SK-N-MC (cell line): ENCODE data around the gene CTNNBIP1.

ENCODE experiments used
- DNase-seq: peaks from one replicate; pipeline ENCODE4 v3.0.0-alpha.2; 2011; ENCODE audit warnings: low read depth, low spot score
- H3K27ac ChIP-seq: fragments of 200-600 bp; sonication (generic); 2 replicates; pipeline ENCODE4 v1.5.1; 2016; ENCODE audit warnings: mixed run types
- H3K36me3 ChIP-seq: fragments of 200-600 bp; sonication (generic); 2 replicates; pipeline ENCODE4 v1.6.1; 2017; ENCODE audit warnings: antibody characterized with exemption, low read length, mixed read lengths; ENCODE audit not compliant: insufficient read depth
- H3K4me3 ChIP-seq: fragments of 200-600 bp; sonication (generic); 2 replicates; pipeline ENCODE4 v1.5.1; 2016
- H3K9ac ChIP-seq: fragments of 200-600 bp; sonication (generic); 2 replicates; pipeline ENCODE4 v1.8.0; 2017; ENCODE audit warnings: mixed run types, mixed read lengths; ENCODE audit not compliant: insufficient read length
- H3K9me3 ChIP-seq: fragments of 200-600 bp; sonication (generic); 2 replicates; pipeline ENCODE4 v1.6.1; 2017; ENCODE audit warnings: low read depth, mild to moderate bottlenecking, antibody characterized with exemption, low read length, moderate library complexity, mixed read lengths
- EZH2 ChIP-seq: fragments of 200-600 bp; sonication (generic); IDR thresholded peaks from one replicate; pipeline ENCODE4 v1.6.1; 2017; ENCODE audit warnings: antibody characterized with exemption
- FOXP2 ChIP-seq: optimal IDR thresholded peaks from 2 replicates; pipeline ENCODE3; 2011; ENCODE audit warnings: mild to moderate bottlenecking, moderate library complexity; ENCODE audit not compliant: insufficient read depth; ENCODE audit errors: extremely low read length, control extremely low read depth
- POLR2AphosphoS5 ChIP-seq: IDR thresholded peaks from 2 replicates; pipeline ENCODE4 v1.6.1; 2012; ENCODE audit warnings: mild to moderate bottlenecking, low read depth, low read length, borderline replicate concordance

The CTNNBIP1 gene

GRCh38 chr1:9870572-9870971 lies 39.5 kb downstream of the CTNNBIP1 start:
- TF ChIP-seq POLR2AphosphoS5 (no peak), FOXP2 (no peak), EZH2 (no peak)
- Histone ChIP-seq H3K36me3 (no peaks in the 10 kb centered on the region), H3K4me3 (no peak overlapping the region), H3K9ac (no peak overlapping the region), H3K27ac (no peak overlapping the region), H3K9me3 (no peaks in the 10 kb centered on the region)
- no peak for DNase-seq

- no peak overlapping the region for H3K9ac ChIP-seq
- no peaks in the 10 kb centered on the region for H3K36me3 ChIP-seq
- TF ChIP-seq EZH2 (no peak), POLR2AphosphoS5 (no peak), FOXP2 (no peak)
- DNase-seq: no peak
- no peak overlapping the region for H3K27ac ChIP-seq
- H3K9me3 ChIP-seq: no peaks in the 10 kb centered on the region
- no peak overlapping the region for H3K4me3 ChIP-seq
Observed at GRCh38 chr1:9869831-9870251, 40.2 kb downstream of the CTNNBIP1 start.

GRCh38 chr1:9868244-9868590 lies 41.9 kb downstream of the CTNNBIP1 start:
- no peaks in the 10 kb centered on the region for H3K36me3 ChIP-seq

DNA sequence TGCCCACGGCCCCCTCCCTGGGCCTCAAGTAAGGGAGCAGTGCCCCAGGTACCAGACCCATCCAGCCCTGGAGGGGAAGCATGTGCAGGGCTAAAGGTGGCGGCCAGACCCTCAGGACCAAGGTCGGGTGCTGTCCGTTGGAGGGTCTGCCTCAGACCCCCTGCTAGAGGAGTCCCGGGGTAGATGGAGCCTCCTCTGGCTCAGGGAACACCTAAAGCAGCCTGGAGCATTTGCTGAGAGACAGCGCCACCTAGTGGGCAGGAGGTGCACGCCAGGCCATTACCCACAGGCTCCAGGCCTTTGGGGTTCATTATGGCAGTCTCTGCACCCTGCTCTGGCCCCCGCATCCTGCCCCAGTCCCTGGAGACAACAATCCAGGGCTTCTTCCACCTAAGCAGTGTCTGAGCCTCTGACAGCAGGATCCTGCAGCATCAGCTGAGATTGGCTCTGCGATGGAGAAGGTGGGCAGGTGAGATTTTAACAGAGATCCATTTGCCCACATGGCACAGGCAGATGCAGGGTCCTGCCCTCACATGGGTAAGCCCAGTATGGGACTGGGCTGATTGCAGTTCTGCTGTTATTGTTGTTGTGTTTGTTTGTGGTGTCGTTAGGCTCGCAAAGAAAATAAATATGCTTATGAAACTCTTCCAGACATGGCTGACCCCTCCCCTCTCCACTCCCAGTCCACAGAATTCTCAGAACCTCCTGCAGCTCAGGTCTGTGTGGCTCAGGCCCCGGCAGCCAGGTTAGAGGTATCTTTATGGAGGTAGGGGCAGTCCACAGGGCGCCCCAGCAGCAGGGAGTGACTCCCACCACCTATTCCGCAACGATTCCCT lies 42.4 kb downstream of the CTNNBIP1 start:
- no peak for DNase-seq
- Histone ChIP-seq H3K9me3 (no peaks in the 10 kb centered on the region), H3K27ac (no peak overlapping the region), H3K4me3 (no peak overlapping the region), H3K36me3 (no peaks in the 10 kb centered on the region), H3K9ac (no peak overlapping the region)
- TF ChIP-seq POLR2AphosphoS5 (no peak), EZH2 (no peak), FOXP2 (no peak)

More at GRCh38 chr1:9868244-9868590, 41.9 kb downstream of the CTNNBIP1 start:
- DNase-seq: no peak
- Histone ChIP-seq H3K9me3 (no peaks in the 10 kb centered on the region), H3K4me3 (no peak overlapping the region), H3K9ac (no peak overlapping the region), H3K27ac (no peak overlapping the region)
- TF ChIP-seq POLR2AphosphoS5: no peak
- TF ChIP-seq FOXP2: no peak
- TF ChIP-seq EZH2: no peak

DNA sequence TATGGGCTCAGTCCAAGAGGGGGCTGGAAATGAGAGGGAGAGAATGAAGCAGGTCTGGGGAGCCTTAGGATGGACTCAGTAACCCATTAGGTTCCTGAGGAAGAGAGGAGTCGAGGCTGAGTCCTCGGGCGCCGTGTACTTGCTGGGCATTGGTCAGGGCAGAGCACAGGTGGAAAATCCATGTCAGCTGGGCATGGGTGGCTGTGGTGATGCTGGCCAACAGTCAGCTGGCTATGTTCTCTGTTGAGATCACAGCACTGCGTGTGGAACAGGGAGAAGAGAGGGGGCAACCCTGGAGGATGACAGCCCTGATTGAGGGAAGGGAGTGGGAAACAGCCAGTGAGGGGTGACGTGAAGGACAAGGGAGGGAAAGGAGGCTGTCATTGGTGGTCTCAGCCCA lies 43.2 kb downstream of the CTNNBIP1 start:
- Histone ChIP-seq H3K9me3 (no peaks in the 10 kb centered on the region), H3K4me3 (no peak overlapping the region), H3K36me3 (no peaks in the 10 kb centered on the region), H3K9ac (no peak overlapping the region), H3K27ac (no peak overlapping the region)
- TF ChIP-seq FOXP2 (no peak), POLR2AphosphoS5 (no peak), EZH2 (no peak)
- no peak for DNase-seq

GRCh38 chr1:9865724-9866123 lies 44.3 kb downstream of the CTNNBIP1 start:
- Histone ChIP-seq H3K27ac (no peak overlapping the region), H3K36me3 (no peaks in the 10 kb centered on the region), H3K9ac (no peak overlapping the region), H3K4me3 (no peak overlapping the region), H3K9me3 (no peaks in the 10 kb centered on the region)
- TF ChIP-seq EZH2: no peak
- TF ChIP-seq FOXP2: no peak
- no peak for TF ChIP-seq POLR2AphosphoS5
- DNase-seq: no peak

- Histone ChIP-seq H3K36me3 (no peaks in the 10 kb centered on the region), H3K9me3 (no peaks in the 10 kb centered on the region), H3K4me3 (no peak overlapping the region), H3K27ac (no peak overlapping the region), H3K9ac (no peak overlapping the region)
- DNase-seq: no peak
- TF ChIP-seq FOXP2: no peak
- TF ChIP-seq EZH2: no peak
- TF ChIP-seq POLR2AphosphoS5: no peak
Observed at GRCh38 chr1:9863371-9863770, 46.7 kb downstream of the CTNNBIP1 start.

GRCh38 chr1:9861360-9861759 lies 48.7 kb downstream of the CTNNBIP1 start:
- Histone ChIP-seq H3K4me3 (no peak overlapping the region), H3K27ac (no peak overlapping the region), H3K9ac (no peak overlapping the region), H3K9me3 (no peaks in the 10 kb centered on the region), H3K36me3 (no peaks in the 10 kb centered on the region)
- DNase-seq: no peak
- TF ChIP-seq FOXP2 (no peak), EZH2 (no peak), POLR2AphosphoS5 (no peak)
